ENCODE results near the gene MYCT1.

Gene MYCT1

GRCh38 chr6:152721956-152722355, 24.3 kb downstream of the MYCT1 start:
- no peak for DNase-seq (ENCODE audit: low read depth in 4 of 4, low spot score in 1 of 4)

GRCh38 chr6:152723398-152723797, 25.7 kb downstream of the MYCT1 start:
- DNase-seq (ENCODE audit: low read depth in 4 of 4, low spot score in 1 of 4), result no peak

GRCh38 chr6:152726313-152726712, 28.6 kb downstream of the MYCT1 start:
- no peak for DNase-seq (ENCODE audit: low read depth in 4 of 4, low spot score in 1 of 4)

GRCh38 chr6:152727507-152727906, 29.8 kb downstream of the MYCT1 start:
- no peak for DNase-seq (ENCODE audit: low read depth in 4 of 4, low spot score in 1 of 4)

- DNase-seq (ENCODE audit: low read depth in 4 of 4, low spot score in 1 of 4), result no peak
Measured at GRCh38 chr6:152734630-152735029, 36.9 kb downstream of the MYCT1 start.

GRCh38 chr6:152736687-152737273, 39.1 kb downstream of the MYCT1 start:
- no peak for DNase-seq (ENCODE audit: low read depth in 4 of 4, low spot score in 1 of 4)

GRCh38 chr6:152745509-152746171, 47.9 kb downstream of the MYCT1 start:
- no peak for DNase-seq (ENCODE audit: low read depth in 4 of 4, low spot score in 1 of 4)

- DNase-seq (ENCODE audit: low read depth in 4 of 4, low spot score in 1 of 4), result no peak
Measured at GRCh38 chr6:152746172-152746553, 48.5 kb downstream of the MYCT1 start.

GRCh38 chr6:152748843-152749242, 51.1 kb downstream of the MYCT1 start:
- no peak for DNase-seq (ENCODE audit: low read depth in 4 of 4, low spot score in 1 of 4)

- DNase-seq (ENCODE audit: low read depth in 4 of 4, low spot score in 1 of 4), result no peak
Measured at GRCh38 chr6:152749336-152749735, 51.6 kb downstream of the MYCT1 start.

GRCh38 chr6:152750694-152751093, 53.0 kb downstream of the MYCT1 start, which contains the start of gene VIP:
Gene VIP, plus strand, starts transcription at chr6:152750797. Its CDS starts 1,381 bp downstream, at chr6:152752178.
- no peak for DNase-seq (ENCODE audit: low read depth in 4 of 4, low spot score in 1 of 4)

- DNase-seq (ENCODE audit: low read depth in 4 of 4, low spot score in 1 of 4), result no peak
Measured at GRCh38 chr6:152765331-152765730, 67.6 kb downstream of the MYCT1 start.

- no peak for DNase-seq (ENCODE audit: low read depth in 4 of 4, low spot score in 1 of 4)
Measured at GRCh38 chr6:152769159-152769558, 71.5 kb downstream of the MYCT1 start.

- no peak for DNase-seq (ENCODE audit: low read depth in 4 of 4, low spot score in 1 of 4)
Measured at GRCh38 chr6:152769993-152770392, 72.3 kb downstream of the MYCT1 start.

- no peak for DNase-seq (ENCODE audit: low read depth in 4 of 4, low spot score in 1 of 4)
Measured at GRCh38 chr6:152771061-152771687, 73.5 kb downstream of the MYCT1 start.
